GM21360 (cell line): Measurements from ENCODE around the gene DIP2C.
A peak's percentile ranks its signal among the peaks of the same experiment; 100 is the strongest.
"Not testable (repeated sequence)": the region's sequence is repeated elsewhere in the genome, so short reads cannot be mapped to it uniquely, and the experiment has no call there.

Experiments used
- ATAC-seq: cut with Tn5 transposase; IDR thresholded peaks from one replicate; pipeline ENCODE4 v1.9.1; 2021; ENCODE audit warnings: mild to moderate bottlenecking, moderate library complexity; ENCODE audit not compliant: unreplicated experiment

The DIP2C gene

GRCh38 chr10:543862-544822, 145.3 kb downstream of the DIP2C start:
- ATAC-seq = no peak

- ATAC-seq = no peak
Observed at GRCh38 chr10:543131-543530, 146.3 kb downstream of the DIP2C start.

- peak; percentile 84 for ATAC-seq
Observed at GRCh38 chr10:541750-542371, 147.6 kb downstream of the DIP2C start.

GRCh38 chr10:541041-541440, 148.4 kb downstream of the DIP2C start:
- ATAC-seq = no peak

GRCh38 chr10:538895-539294, 150.6 kb downstream of the DIP2C start:
- no peak for ATAC-seq

- no peak for ATAC-seq
Observed at GRCh38 chr10:536935-537334, 152.5 kb downstream of the DIP2C start.

GRCh38 chr10:536371-536925, 153.0 kb downstream of the DIP2C start:
- no peak for ATAC-seq

- ATAC-seq = no peak
Observed at GRCh38 chr10:535952-536351, 153.5 kb downstream of the DIP2C start.

- no peak for ATAC-seq
Observed at GRCh38 chr10:535051-535450, 154.4 kb downstream of the DIP2C start.

- ATAC-seq = no peak
Observed at GRCh38 chr10:534047-534566, 155.4 kb downstream of the DIP2C start.

GRCh38 chr10:533611-534010, 155.9 kb downstream of the DIP2C start:
- no peak for ATAC-seq

GRCh38 chr10:533186-533585, 156.3 kb downstream of the DIP2C start:
- ATAC-seq = no peak

- ATAC-seq = not testable (repeated sequence)
Observed at GRCh38 chr10:532331-532730, 157.1 kb downstream of the DIP2C start.

- no peak for ATAC-seq
Observed at GRCh38 chr10:531541-531940, 157.9 kb downstream of the DIP2C start.

- ATAC-seq = no peak
Observed at GRCh38 chr10:530717-531116, 158.8 kb downstream of the DIP2C start.

GRCh38 chr10:529468-530230, 159.8 kb downstream of the DIP2C start:
- ATAC-seq = no peak

GRCh38 chr10:528173-529165, 161.0 kb downstream of the DIP2C start:
- no peak for ATAC-seq

- ATAC-seq = no peak
Observed at GRCh38 chr10:527416-527815, 162.1 kb downstream of the DIP2C start.

GRCh38 chr10:526651-527312, 162.7 kb downstream of the DIP2C start:
- ATAC-seq = no peak
